ENCODE data around the gene ABLIM1.

ABLIM1 gene

GRCh38 chr10:114403541-114404161 is 254.4 kb downstream of the ABLIM1 start:
- no peak for DNase-seq

GRCh38 chr10:114402871-114403540 is 255.1 kb downstream of the ABLIM1 start:
- no peak for DNase-seq

GRCh38 chr10:114402233-114402632 is 255.8 kb downstream of the ABLIM1 start:
- no peak for DNase-seq

- peak; percentile 66 for DNase-seq
These were observed 256.8 kb downstream of the ABLIM1 start for GRCh38 chr10:114401195-114401791.

GRCh38 chr10:114400091-114400490 is 258.0 kb downstream of the ABLIM1 start:
- DNase-seq = no peak

- no peak for DNase-seq
These were observed 258.5 kb downstream of the ABLIM1 start for GRCh38 chr10:114399576-114399975.

GRCh38 chr10:114398587-114399331 is 259.3 kb downstream of the ABLIM1 start:
- no peak for DNase-seq

GRCh38 chr10:114397651-114398145 is 260.4 kb downstream of the ABLIM1 start:
- no peak for DNase-seq

- DNase-seq = no peak
These were observed 261.6 kb downstream of the ABLIM1 start for GRCh38 chr10:114396464-114396863.

GRCh38 chr10:114395366-114396022 is 262.6 kb downstream of the ABLIM1 start:
- DNase-seq = no peak

GRCh38 chr10:114394531-114394930 is 263.5 kb downstream of the ABLIM1 start:
- DNase-seq = no peak

GRCh38 chr10:114393886-114394285 is 264.2 kb downstream of the ABLIM1 start:
- DNase-seq = no peak

GRCh38 chr10:114393482-114393881 is 264.6 kb downstream of the ABLIM1 start:
- DNase-seq = no peak

- no peak for DNase-seq
These were observed 265.8 kb downstream of the ABLIM1 start for GRCh38 chr10:114392112-114392835.

- no peak for DNase-seq
These were observed 266.5 kb downstream of the ABLIM1 start for GRCh38 chr10:114391599-114391998.

GRCh38 chr10:114389426-114389825 is 268.6 kb downstream of the ABLIM1 start:
- no peak for DNase-seq

- DNase-seq = no peak
These were observed 269.8 kb downstream of the ABLIM1 start for GRCh38 chr10:114388275-114388674.

GRCh38 chr10:114387784-114388183 is 270.3 kb downstream of the ABLIM1 start:
- DNase-seq = no peak

- DNase-seq = no peak
These were observed 271.6 kb downstream of the ABLIM1 start for GRCh38 chr10:114386452-114386851.

GRCh38 chr10:114385557-114385956 is 272.5 kb downstream of the ABLIM1 start:
- DNase-seq = no peak

GRCh38 chr10:114384601-114385000 is 273.5 kb downstream of the ABLIM1 start:
- DNase-seq = no peak

GRCh38 chr10:114384181-114384580 is 273.9 kb downstream of the ABLIM1 start:
- DNase-seq = no peak
